ENCODE data around the gene HOPX. TPM values are rescaled to one million over a fixed set of nuclear protein-coding genes. Genes with fewer than 3 reads are reported as not detected.
A peak's percentile ranks its signal among the peaks of the same experiment; 100 is the strongest.

The HOPX gene
- total RNA-seq, 1 experiment from 2014 or later = 1.0 TPM

DNA sequence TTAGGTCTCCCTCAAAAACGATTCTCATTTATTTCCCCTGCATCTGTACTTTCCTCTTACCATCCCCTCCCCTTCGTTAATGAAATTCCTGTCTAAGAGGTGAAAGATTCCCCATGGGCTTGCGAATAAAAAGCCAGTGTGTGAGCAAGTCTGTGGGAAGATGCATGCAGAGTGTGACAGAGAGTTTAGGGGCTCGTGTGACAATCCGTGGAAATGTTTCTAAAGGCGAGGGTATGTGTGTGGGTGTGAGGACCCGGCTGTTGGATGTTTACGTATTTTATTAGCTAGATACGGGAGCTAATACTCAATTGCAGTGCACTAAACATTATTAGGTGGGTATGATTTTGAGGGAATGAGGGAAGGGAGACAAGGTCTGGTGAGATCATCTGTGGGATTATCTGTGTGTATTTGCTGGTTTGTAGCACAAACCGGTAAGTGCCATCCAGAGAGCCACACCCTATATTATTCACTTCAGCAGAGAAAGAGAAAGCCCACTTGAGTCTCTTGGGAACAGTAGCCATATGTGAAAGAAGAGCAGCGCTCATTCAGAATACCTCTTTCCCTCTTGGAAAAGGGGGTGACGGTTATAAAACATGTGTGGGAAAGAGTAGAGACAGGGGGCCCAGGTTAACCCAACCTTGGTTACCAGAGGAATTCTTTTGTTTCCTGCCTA, 893 bp upstream of the HOPX start:
- intact Hi-C loops (cut with micrococcal nuclease; ENCODE audit: unreplicated experiment) = loop anchor here (5.0 kb wide), 1 partner anchor 75 kb away; no protein-coding TSS in a partner anchor
- DNase-seq = no peak
- Histone ChIP-seq H3K4me1 (replicated peaks; ENCODE audit: insufficient read depth) (peaks cover 25% of the 10 kb centered on the region), H4K20me1 (ENCODE audit: insufficient read depth) (no peaks in the 10 kb centered on the region), H3K79me2 (ENCODE audit: low read depth) (no peaks in the 10 kb centered on the region), H3K9me3 (ENCODE audit: insufficient read depth, low read depth) (no peaks in the 10 kb centered on the region), H2AFZ (peak overlapping the region; percentile 84), H3F3A (ENCODE audit: insufficient read depth, low read depth) (peaks cover 12% of the 10 kb centered on the region; the same call in 1 of the 2 replicates), H3K27me3 (ENCODE audit: insufficient read depth, low read depth) (no peaks in the 10 kb centered on the region), H3K4me3 (peak overlapping the region; percentile 50; the same call in 1 of the 2 replicates), H3K9me2 (ENCODE audit: insufficient read depth) (no peaks in the 10 kb centered on the region), H3K4me2 (peak overlapping the region; percentile 85), H3K27ac (peak overlapping the region; percentile 90), H3K36me3 (ENCODE audit: low read depth) (no peaks in the 10 kb centered on the region)
- ChIA-PET POLR2A (ENCODE audit: unreplicated experiment) (no interaction called here), CTCF (interaction anchor here (0.8 kb wide), 1 partner anchor 49 kb away, joined by 3 read pairs; no protein-coding TSS in a partner anchor)
- BruUV-seq (replicated peaks) = no TSS peak
- TF ChIP-seq, protein P1, sequence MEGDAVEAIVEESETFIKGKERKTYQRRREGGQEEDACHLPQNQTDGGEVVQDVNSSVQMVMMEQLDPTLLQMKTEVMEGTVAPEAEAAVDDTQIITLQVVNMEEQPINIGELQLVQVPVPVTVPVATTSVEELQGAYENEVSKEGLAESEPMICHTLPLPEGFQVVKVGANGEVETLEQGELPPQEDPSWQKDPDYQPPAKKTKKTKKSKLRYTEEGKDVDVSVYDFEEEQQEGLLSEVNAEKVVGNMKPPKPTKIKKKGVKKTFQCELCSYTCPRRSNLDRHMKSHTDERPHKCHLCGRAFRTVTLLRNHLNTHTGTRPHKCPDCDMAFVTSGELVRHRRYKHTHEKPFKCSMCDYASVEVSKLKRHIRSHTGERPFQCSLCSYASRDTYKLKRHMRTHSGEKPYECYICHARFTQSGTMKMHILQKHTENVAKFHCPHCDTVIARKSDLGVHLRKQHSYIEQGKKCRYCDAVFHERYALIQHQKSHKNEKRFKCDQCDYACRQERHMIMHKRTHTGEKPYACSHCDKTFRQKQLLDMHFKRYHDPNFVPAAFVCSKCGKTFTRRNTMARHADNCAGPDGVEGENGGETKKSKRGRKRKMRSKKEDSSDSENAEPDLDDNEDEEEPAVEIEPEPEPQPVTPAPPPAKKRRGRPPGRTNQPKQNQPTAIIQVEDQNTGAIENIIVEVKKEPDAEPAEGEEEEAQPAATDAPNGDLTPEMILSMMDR (conservative IDR thresholded peaks at IDR 0.05) = no peak
- TF ChIP-seq EZH2 (IDR thresholded peaks at IDR 0.05; ENCODE audit: low read depth) = no peak

DNA sequence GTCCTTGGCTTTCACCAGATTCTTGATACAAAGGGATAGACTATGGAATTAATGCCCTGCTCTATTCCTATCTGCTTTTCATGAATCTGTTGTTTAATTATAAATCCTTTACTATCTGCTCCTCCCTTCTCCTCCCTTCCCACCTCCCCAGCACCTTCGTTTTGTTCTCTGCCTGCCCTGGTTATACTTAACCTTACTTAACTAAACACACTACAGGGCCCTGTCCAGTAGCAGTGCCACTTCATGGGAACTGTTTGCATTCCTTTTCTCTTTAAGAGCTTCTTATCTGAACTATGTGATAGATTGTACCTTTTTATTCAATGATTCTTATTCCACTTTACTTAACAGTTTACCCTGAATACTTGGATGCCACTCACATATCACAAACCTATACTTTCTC, 830 bp downstream of the HOPX start:
- POLR2A ChIA-PET (ENCODE audit: unreplicated experiment) = no interaction called here
- Histone ChIP-seq H3F3A (ENCODE audit: insufficient read depth, low read depth) (peaks cover 12% of the 10 kb centered on the region; the same call in 1 of the 2 replicates), H2AFZ (no peak overlapping the region), H3K4me3 (no peak overlapping the region), H3K79me2 (ENCODE audit: low read depth) (no peaks in the 10 kb centered on the region), H4K20me1 (ENCODE audit: insufficient read depth) (no peaks in the 10 kb centered on the region), H3K36me3 (ENCODE audit: low read depth) (no peaks in the 10 kb centered on the region), H3K4me2 (peak overlapping the region; percentile 85), H3K4me1 (replicated peaks; ENCODE audit: insufficient read depth) (peaks cover 25% of the 10 kb centered on the region), H3K9me2 (ENCODE audit: insufficient read depth) (no peaks in the 10 kb centered on the region), H3K9me3 (ENCODE audit: insufficient read depth, low read depth) (no peaks in the 10 kb centered on the region), H3K27me3 (ENCODE audit: insufficient read depth, low read depth) (no peaks in the 10 kb centered on the region), H3K27ac (0 out of 2 replicates have a peak overlapping the region, but pooled peaks have one; percentile 90)
- intact Hi-C loops (cut with micrococcal nuclease; ENCODE audit: unreplicated experiment) = loop anchor here (5.0 kb wide), 1 partner anchor 77 kb away; no protein-coding TSS in a partner anchor
- TF ChIP-seq, protein P1 (conservative IDR thresholded peaks at IDR 0.05) = no peak
- no peak for TF ChIP-seq EZH2 (IDR thresholded peaks at IDR 0.05; ENCODE audit: low read depth)
- no peak for DNase-seq
- CTCF ChIA-PET = no interaction called here
- no TSS peak for BruUV-seq (replicated peaks)

DNA sequence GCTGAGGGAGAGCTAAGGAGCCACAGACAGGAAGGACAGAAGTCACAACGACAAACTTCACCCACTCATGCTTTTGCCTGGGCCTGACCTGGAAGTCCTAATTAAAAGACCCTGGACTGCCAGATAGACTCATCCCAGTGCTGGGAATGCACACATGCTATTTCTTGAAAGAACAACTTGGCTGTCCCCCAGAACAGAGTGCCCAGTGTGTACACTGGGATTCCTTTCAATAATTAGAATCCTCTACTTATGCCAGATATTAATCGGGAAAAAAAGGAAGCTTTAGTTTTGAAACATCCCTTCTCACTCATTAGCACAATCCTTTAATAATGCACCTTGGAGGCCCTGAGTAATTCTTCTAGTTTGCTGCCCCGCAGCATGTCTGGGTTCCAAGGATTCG, 3.4 kb downstream of the HOPX start:
- CTCF ChIA-PET = no interaction called here
- H3K27ac ChIP-seq = no peak overlapping the region
- H3K79me2 ChIP-seq (ENCODE audit: low read depth) = no peaks in the 10 kb centered on the region
- intact Hi-C loops (cut with micrococcal nuclease; ENCODE audit: unreplicated experiment) = no loop called here
- H3K4me3 ChIP-seq = no peak overlapping the region
- POLR2A ChIA-PET (ENCODE audit: unreplicated experiment) = no interaction called here
- peaks cover 12% of the 10 kb centered on the region; the same call in 1 of the 2 replicates for H3F3A ChIP-seq (ENCODE audit: insufficient read depth, low read depth)
- no TSS peak for BruUV-seq (replicated peaks)
- no peak for DNase-seq
- H3K27me3 ChIP-seq (ENCODE audit: insufficient read depth, low read depth) = no peaks in the 10 kb centered on the region
- no peaks in the 10 kb centered on the region for H4K20me1 ChIP-seq (ENCODE audit: insufficient read depth)
- no peaks in the 10 kb centered on the region for H3K9me2 ChIP-seq (ENCODE audit: insufficient read depth)
- H3K36me3 ChIP-seq (ENCODE audit: low read depth) = no peaks in the 10 kb centered on the region
- no peak overlapping the region for H2AFZ ChIP-seq
- no peak overlapping the region for H3K4me2 ChIP-seq
- TF ChIP-seq, protein P1 (conservative IDR thresholded peaks at IDR 0.05) = no peak
- peaks cover 25% of the 10 kb centered on the region for H3K4me1 ChIP-seq (replicated peaks; ENCODE audit: insufficient read depth)
- no peaks in the 10 kb centered on the region for H3K9me3 ChIP-seq (ENCODE audit: insufficient read depth, low read depth)

Measured in PC-9 (cell line).